ENCODE measurements around the gene PDPR. TPM values are rescaled to one million over a fixed set of nuclear protein-coding genes. Genes with fewer than 3 reads are reported as not detected.

PDPR gene
- total and polyA plus RNA-seq, 8 donors, result 2.4 to 85.7 (median 18.9) TPM

DNA sequence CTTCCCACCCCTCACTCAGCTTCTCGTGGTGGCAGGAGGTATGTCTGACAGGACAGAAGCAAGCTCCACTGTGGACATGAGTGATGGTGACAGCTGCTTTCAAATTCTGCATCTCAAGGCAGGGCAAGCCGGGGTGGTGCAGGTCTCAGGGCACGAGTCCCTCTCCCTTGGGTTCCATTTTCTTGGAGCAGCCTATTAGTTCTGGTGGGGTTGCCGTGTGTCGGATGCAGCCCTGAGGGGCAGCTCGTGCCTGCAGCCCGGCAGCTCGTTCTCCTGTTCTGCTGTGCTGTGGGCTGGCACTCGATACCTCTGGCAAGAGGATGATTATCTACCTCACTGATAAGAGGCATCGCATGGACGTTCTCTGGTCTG lies 43.0 kb downstream of the PDPR start:
- intact Hi-C loops (cut with DNase I; ENCODE audit: low total_unique reads), result loop anchor here (10.0 kb wide), 1 partner anchor 98 kb away; the partner anchor contains the start of gene EXOSC6
- H3K9me3 ChIP-seq, result no peaks in the 10 kb centered on the region
- TF ChIP-seq POLR2AphosphoS5 (IDR thresholded peaks at IDR 0.05) (no peak), POLR2A (IDR thresholded peaks at IDR 0.05) (no peak), EP300 (IDR thresholded peaks at IDR 0.05) (no peak)
- TF ChIP-seq, protein P1, sequence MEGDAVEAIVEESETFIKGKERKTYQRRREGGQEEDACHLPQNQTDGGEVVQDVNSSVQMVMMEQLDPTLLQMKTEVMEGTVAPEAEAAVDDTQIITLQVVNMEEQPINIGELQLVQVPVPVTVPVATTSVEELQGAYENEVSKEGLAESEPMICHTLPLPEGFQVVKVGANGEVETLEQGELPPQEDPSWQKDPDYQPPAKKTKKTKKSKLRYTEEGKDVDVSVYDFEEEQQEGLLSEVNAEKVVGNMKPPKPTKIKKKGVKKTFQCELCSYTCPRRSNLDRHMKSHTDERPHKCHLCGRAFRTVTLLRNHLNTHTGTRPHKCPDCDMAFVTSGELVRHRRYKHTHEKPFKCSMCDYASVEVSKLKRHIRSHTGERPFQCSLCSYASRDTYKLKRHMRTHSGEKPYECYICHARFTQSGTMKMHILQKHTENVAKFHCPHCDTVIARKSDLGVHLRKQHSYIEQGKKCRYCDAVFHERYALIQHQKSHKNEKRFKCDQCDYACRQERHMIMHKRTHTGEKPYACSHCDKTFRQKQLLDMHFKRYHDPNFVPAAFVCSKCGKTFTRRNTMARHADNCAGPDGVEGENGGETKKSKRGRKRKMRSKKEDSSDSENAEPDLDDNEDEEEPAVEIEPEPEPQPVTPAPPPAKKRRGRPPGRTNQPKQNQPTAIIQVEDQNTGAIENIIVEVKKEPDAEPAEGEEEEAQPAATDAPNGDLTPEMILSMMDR (IDR thresholded peaks at IDR 0.05), result no peak
- no peak overlapping the region for H3K27ac ChIP-seq
- no peak for DNase-seq
- H3K27me3 ChIP-seq, result no peaks in the 10 kb centered on the region
- peaks cover 0 to 12% (median 5%) of the 10 kb centered on the region in 4 donors for H3K4me1 ChIP-seq
- peaks cover 91 to 100% (median 100%) of the 10 kb centered on the region in 4 donors for H3K36me3 ChIP-seq
- WGBS, 5 donors, result 81 to 89% (median 85%) methylated on average over 11 of the region's 11 CpGs
- H3K4me3 ChIP-seq, result no peak overlapping the region

DNA sequence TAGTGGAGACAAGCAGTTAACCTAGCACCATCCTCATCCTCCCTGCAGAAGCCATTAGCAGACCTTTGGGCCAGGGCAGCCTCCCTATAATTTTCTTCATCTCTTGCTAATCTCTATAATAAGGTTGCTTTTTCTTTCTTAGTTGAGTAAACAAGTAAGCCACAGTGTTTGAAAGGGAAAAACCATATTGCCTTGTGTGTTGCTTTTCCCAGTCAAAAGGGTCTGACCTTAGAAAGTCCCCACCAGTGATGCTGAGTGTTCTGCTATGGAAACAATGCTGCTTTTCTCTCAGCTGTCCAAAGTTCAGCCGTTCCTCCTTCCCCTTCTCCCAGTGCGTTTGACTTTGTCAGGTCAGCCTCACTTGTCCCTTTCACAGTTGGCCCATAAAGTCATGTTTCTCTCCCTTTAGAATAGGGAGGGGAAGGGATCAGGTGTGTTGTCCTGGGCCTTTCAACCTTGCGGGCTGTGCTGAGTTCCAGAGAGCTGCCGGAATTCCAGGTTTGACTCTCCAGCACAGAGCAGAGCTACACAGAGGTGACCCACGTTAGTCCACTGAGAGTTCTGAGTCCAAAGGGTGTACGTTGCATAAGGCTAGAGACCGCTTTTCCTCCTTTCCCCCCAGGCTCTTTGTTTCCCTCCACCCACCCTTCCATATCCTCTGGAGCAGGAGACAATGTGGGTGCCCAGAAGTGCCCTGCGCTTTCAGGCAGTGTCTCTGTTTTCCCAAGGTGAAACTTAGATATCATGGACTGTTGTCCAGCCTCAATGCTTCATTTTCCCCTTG lies 43.5 kb downstream of the PDPR start:
- H3K4me3 ChIP-seq, result no peak overlapping the region
- no peak overlapping the region for H3K27ac ChIP-seq
- peaks cover 0 to 6% (median 3%) of the 10 kb centered on the region in 4 donors for H3K4me1 ChIP-seq
- H3K27me3 ChIP-seq, result no peaks in the 10 kb centered on the region
- TF ChIP-seq EP300 (IDR thresholded peaks at IDR 0.05) (no peak), POLR2A (IDR thresholded peaks at IDR 0.05) (no peak), POLR2AphosphoS5 (IDR thresholded peaks at IDR 0.05) (no peak)
- TF ChIP-seq, protein P1 (IDR thresholded peaks at IDR 0.05), result no peak
- intact Hi-C loops (cut with DNase I; ENCODE audit: low total_unique reads), result loop anchor here (10.0 kb wide), 1 partner anchor 97 kb away; the partner anchor contains the start of gene EXOSC6
- peaks cover 89 to 100% (median 100%) of the 10 kb centered on the region in 4 donors for H3K36me3 ChIP-seq
- peak in 1 of 2 donors; percentile 24 for DNase-seq
- H3K9me3 ChIP-seq, result no peaks in the 10 kb centered on the region
- WGBS, 5 donors, result 76 to 80% (median 78%) methylated on average over 8 of the region's 8 CpGs

DNA sequence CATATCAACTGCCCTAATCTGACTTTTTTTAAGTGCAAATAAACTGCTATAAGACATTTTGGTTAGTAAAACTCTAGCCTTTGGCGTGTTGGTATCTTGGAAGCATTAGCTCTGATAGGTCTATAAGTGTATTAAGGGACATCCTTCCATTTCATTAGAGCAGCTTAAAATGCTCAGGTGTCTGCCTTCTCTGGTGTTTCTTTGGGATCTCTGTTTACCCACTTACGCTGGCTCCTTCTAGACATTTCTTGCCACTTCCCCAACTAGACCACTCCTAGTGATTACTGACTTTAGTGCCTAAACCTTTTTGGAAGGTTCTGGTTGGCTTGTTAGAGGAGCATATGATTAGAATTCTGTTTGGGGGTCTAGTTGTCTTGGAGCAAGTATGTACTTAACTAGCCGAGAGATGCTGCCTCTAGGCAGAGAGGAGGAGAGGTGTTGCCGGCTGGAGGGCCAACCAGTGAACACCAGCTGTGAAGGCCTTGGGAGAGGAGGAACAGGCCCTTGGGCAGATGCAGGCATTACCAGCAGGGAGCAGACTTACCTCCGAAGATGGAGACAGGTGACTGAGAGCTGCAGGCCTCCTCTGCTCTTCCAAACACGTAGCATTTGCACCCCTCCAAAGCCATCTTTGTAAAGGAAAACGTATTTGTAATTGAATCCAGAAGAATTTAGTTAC lies 44.3 kb downstream of the PDPR start:
- peak in 1 of 2 donors; percentile 17 for DNase-seq
- TF ChIP-seq POLR2A (IDR thresholded peaks at IDR 0.05) (no peak), EP300 (IDR thresholded peaks at IDR 0.05) (no peak), POLR2AphosphoS5 (IDR thresholded peaks at IDR 0.05) (no peak)
- TF ChIP-seq, protein P1 (IDR thresholded peaks at IDR 0.05), result no peak
- Histone ChIP-seq H3K27ac (no peak overlapping the region), H3K4me3 (no peak overlapping the region), H3K9me3 (no peaks in the 10 kb centered on the region), H3K36me3 (peaks cover 82 to 100% (median 96%) of the 10 kb centered on the region in 4 donors), H3K27me3 (no peaks in the 10 kb centered on the region), H3K4me1 (no peaks in the 10 kb centered on the region)
- intact Hi-C loops (cut with DNase I; ENCODE audit: low total_unique reads), result loop anchor here (10.0 kb wide), 1 partner anchor 96 kb away; the partner anchor contains the start of gene EXOSC6
- WGBS, 5 donors, result 75 to 79% (median 76%) methylated on average over 7 of the region's 7 CpGs
